Naive thymus-derived CD4-positive, alpha-beta T cell (primary cell): ENCODE results near the gene GPATCH2L. TPM values are rescaled to one million over a fixed set of nuclear protein-coding genes. Genes with fewer than 3 reads are reported as not detected.

Experiments
- ATAC-seq: fragments of 150-1000 bp; cut with Tn5 transposase; 2 replicates; pipeline ENCODE4 v1.10.0; 2021; ENCODE audit warnings: mild to moderate bottlenecking, moderate library complexity
- CTCF ChIA-PET: fragments of 350-600 bp; sonication (Branson Sonifier 250); formaldehyde crosslinking; loops from one replicate; lab custom pipeline; 2021; ENCODE audit warnings: antibody characterized with exemption; lab: Charles Lee
- POLR2A ChIA-PET: fragments of 350-600 bp; sonication (Branson Sonifier 250); formaldehyde crosslinking; loops from one replicate; lab custom pipeline; 2021; ENCODE audit warnings: antibody characterized with exemption, inconsistent platforms; lab: Charles Lee
- DNase-seq, 9 donors: peaks; one replicate each; pipeline versions ENCODE4 v3.0.0 to v3.0.0-alpha.2; 2020 to 2022; ENCODE audit warnings: mixed read lengths in 1 of 9
- H3K27ac ChIP-seq: one replicate; pipeline ENCODE4 v1.7.0; 2013; ENCODE audit warnings: mild to moderate bottlenecking, low read depth, low read length, moderate library complexity
- H3K27me3 ChIP-seq, 2 donors: one replicate each; pipeline ENCODE4 v1.7.0; 2013; ENCODE audit warnings: low read length in 2 of 2, mild to moderate bottlenecking in 2 of 2, moderate library complexity in 2 of 2; ENCODE audit not compliant: control insufficient read depth in 2 of 2, insufficient read depth in 2 of 2
- H3K36me3 ChIP-seq, 3 experiments: 1 replicate in 2 of 3; 2 replicates in 1 of 3; pipeline ENCODE4 v1.7.0; 2013; ENCODE audit warnings: low read length in 3 of 3, mild to moderate bottlenecking in 3 of 3, moderate library complexity in 1 of 3; ENCODE audit not compliant: insufficient read depth in 3 of 3, control insufficient read depth in 2 of 3
- H3K4me1 ChIP-seq, 2 donors: one replicate each; pipeline ENCODE4 v1.7.0; 2013; ENCODE audit warnings: low read length in 2 of 2, mild to moderate bottlenecking in 2 of 2, moderate library complexity in 1 of 2; ENCODE audit not compliant: control insufficient read depth in 2 of 2, insufficient read depth in 2 of 2
- H3K4me3 ChIP-seq: 2 replicates; pipeline ENCODE4 v1.7.0; 2013; ENCODE audit warnings: mild to moderate bottlenecking, low read length
- H3K9me3 ChIP-seq, 3 experiments: 1 replicate in 2 of 3; 2 replicates in 1 of 3; pipeline ENCODE4 v1.7.0; 2013; ENCODE audit warnings: low read length in 3 of 3; ENCODE audit not compliant: control insufficient read depth in 2 of 3
- H3K27ac Mint-ChIP-seq, 9 donors: one replicate each; pipeline ENCODE4 v1.8.0; 2020 to 2022; ENCODE audit warnings: mixed read lengths in 9 of 9, mild to moderate bottlenecking in 8 of 9, moderate library complexity in 5 of 9, inconsistent platforms in 2 of 9
- H3K27me3 Mint-ChIP-seq, 5 donors: one replicate each; pipeline ENCODE4 v1.8.0; 2021 to 2022; ENCODE audit warnings: mixed read lengths in 5 of 5, mild to moderate bottlenecking in 1 of 5
- H3K36me3 Mint-ChIP-seq, 5 donors: one replicate each; pipeline ENCODE4 v1.8.0; 2020 to 2022; ENCODE audit warnings: mixed read lengths in 5 of 5, mild to moderate bottlenecking in 3 of 5, inconsistent platforms in 1 of 5
- H3K4me1 Mint-ChIP-seq, 7 donors: one replicate each; pipeline ENCODE4 v1.8.0; 2020 to 2022; ENCODE audit warnings: mixed read lengths in 7 of 7, mild to moderate bottlenecking in 3 of 7, inconsistent platforms in 1 of 7
- H3K4me3 Mint-ChIP-seq, 10 donors: one replicate each; pipeline ENCODE4 v1.8.0; 2020 to 2022; ENCODE audit warnings: mild to moderate bottlenecking in 10 of 10, mixed read lengths in 10 of 10, moderate library complexity in 6 of 10, inconsistent platforms in 2 of 10
- H3K9me3 Mint-ChIP-seq, 11 donors: one replicate each; pipeline ENCODE4 v1.8.0; 2020 to 2022; ENCODE audit warnings: mixed read lengths in 11 of 11, mild to moderate bottlenecking in 4 of 11, inconsistent platforms in 1 of 11, moderate library complexity in 1 of 11
- intact Hi-C, 2 donors: fragments of 100-400 bp; cut with micrococcal nuclease; formaldehyde crosslinking; loops; one replicate each; pipeline ENCODE4 v1.15.1; 2023
- polyA plus RNA-seq, 2 donors: library from polyadenylated mRNA; unstranded; fragments of 300-500 nt; fragmentation: Illumina TruSeq; gene quantifications; one replicate each; pipeline ENCODE4 v1.2.3, GENCODE V29; 2021
- total RNA-seq, 6 experiments: library from RNA in 5 of 6; stranded (reverse) in 5 of 6; gene quantifications; 1 replicate in 5 of 6; 2 replicates in 1 of 6; pipeline ENCODE4 v1.2.3 and lab custom pipeline; 2021 to 2026

Gene GPATCH2L
- total and polyA plus RNA-seq, 7 experiments from 2014 or later = 8.7 to 83.1 (median 60.6) TPM

GRCh38 chr14:76113691-76114090 is 38.0 kb upstream of the GPATCH2L start:
- H3K4me3 Mint-ChIP-seq = no peak overlapping the region
- H3K36me3 Mint-ChIP-seq = peaks cover 0 to 2% (median 0%) of the 10 kb centered on the region in 5 donors
- Histone ChIP-seq H3K36me3 (no peaks in the 10 kb centered on the region), H3K9me3 (no peaks in the 10 kb centered on the region), H3K27ac (no peak overlapping the region), H3K4me1 (no peaks in the 10 kb centered on the region), H3K27me3 (no peaks in the 10 kb centered on the region), H3K4me3 (no peak overlapping the region)
- DNase-seq (no peak), ATAC-seq (no peak)
- intact Hi-C loops = no loop called here
- no peaks in the 10 kb centered on the region for H3K4me1 Mint-ChIP-seq
- H3K9me3 Mint-ChIP-seq = peaks cover 0 to 10% (median 2%) of the 10 kb centered on the region in 11 donors
- H3K27me3 Mint-ChIP-seq = peaks cover 0 to 31% (median 12%) of the 10 kb centered on the region in 5 donors
- CTCF ChIA-PET = no interaction called here
- H3K27ac Mint-ChIP-seq = no peak overlapping the region
- POLR2A ChIA-PET = no interaction called here

DNA sequence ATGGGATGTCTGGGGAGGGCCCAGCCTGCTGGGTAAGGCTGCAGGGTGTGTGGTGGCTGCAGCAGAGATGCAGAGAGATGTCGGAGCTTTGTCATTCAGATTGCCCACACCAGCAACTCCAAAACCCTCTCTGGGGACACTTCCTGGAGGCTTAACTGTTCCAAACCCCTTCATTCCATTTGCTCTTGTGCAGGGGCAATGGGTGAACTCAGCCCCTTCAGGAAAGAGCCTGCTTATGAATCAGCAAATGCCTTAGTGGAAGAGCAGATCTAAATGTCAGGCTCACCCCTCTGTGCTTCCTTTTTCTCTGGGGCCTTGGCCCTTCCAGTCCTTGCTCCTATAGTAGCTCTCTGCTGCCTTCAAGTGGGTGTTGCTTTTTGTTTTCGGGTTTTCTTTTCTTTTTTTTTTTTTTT is 36.7 kb upstream of the GPATCH2L start:
- ChIA-PET POLR2A (no interaction called here), CTCF (interaction anchor here (0.6 kb wide), 1 partner anchor 289 kb away, joined by 3 read pairs; no protein-coding TSS in a partner anchor)
- Histone ChIP-seq H3K27me3 (no peaks in the 10 kb centered on the region), H3K27ac (no peak overlapping the region), H3K9me3 (no peaks in the 10 kb centered on the region), H3K4me3 (no peak overlapping the region), H3K36me3 (no peaks in the 10 kb centered on the region), H3K4me1 (no peaks in the 10 kb centered on the region)
- Mint-ChIP-seq H3K36me3 (no peaks in the 10 kb centered on the region), H3K4me1 (no peaks in the 10 kb centered on the region), H3K9me3 (peaks cover 0 to 2% (median 0%) of the 10 kb centered on the region in 11 donors), H3K4me3 (no peak overlapping the region), H3K27me3 (peaks cover 0 to 31% (median 12%) of the 10 kb centered on the region in 5 donors), H3K27ac (no peak overlapping the region)
- intact Hi-C loops = no loop called here
- DNase-seq (no peak), ATAC-seq (no peak)

GRCh38 chr14:76117789-76118484 is 33.8 kb upstream of the GPATCH2L start:
- no peaks in the 10 kb centered on the region for H3K27me3 ChIP-seq
- intact Hi-C loops = no loop called here
- Mint-ChIP-seq H3K4me1 (no peaks in the 10 kb centered on the region), H3K36me3 (peaks cover 0 to 4% (median 0%) of the 10 kb centered on the region in 5 donors), H3K9me3 (no peaks in the 10 kb centered on the region), H3K27me3 (peaks cover 0 to 24% (median 12%) of the 10 kb centered on the region in 5 donors), H3K4me3 (no peak overlapping the region), H3K27ac (no peak overlapping the region)
- ATAC-seq (no peak), DNase-seq (no peak)
- CTCF ChIA-PET = no interaction called here
- no peaks in the 10 kb centered on the region for H3K36me3 ChIP-seq
- no peaks in the 10 kb centered on the region for H3K4me1 ChIP-seq
- H3K27ac ChIP-seq = no peak overlapping the region
- POLR2A ChIA-PET = no interaction called here
- no peak overlapping the region for H3K4me3 ChIP-seq
- H3K9me3 ChIP-seq = no peaks in the 10 kb centered on the region

DNA sequence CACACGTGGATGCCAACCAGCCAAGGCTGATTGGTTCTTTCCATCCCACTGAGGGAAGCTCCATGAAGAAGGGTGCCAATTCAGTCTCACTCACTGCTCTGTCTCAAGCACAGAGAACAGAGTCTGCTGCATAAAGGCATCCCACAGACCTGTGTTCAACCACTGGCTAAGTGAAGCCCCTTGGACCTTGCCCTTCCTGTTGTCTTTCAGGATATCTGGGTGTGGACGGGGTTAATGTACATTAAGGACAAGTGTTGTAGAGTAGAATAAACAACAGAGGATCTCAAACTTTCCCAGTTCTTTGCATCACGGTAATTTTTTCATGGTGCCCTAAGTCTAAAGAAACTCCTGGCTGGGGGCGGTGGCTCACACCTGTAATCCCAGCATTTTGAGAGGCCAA is 33.1 kb upstream of the GPATCH2L start:
- H3K27ac Mint-ChIP-seq = no peak overlapping the region
- no peak overlapping the region for H3K4me3 Mint-ChIP-seq
- H3K27me3 Mint-ChIP-seq = peaks cover 0 to 22% (median 12%) of the 10 kb centered on the region in 5 donors
- POLR2A ChIA-PET = no interaction called here
- Histone ChIP-seq H3K4me3 (no peak overlapping the region), H3K36me3 (no peaks in the 10 kb centered on the region), H3K4me1 (no peaks in the 10 kb centered on the region), H3K9me3 (no peaks in the 10 kb centered on the region), H3K27me3 (no peaks in the 10 kb centered on the region), H3K27ac (no peak overlapping the region)
- DNase-seq (no peak), ATAC-seq (no peak)
- H3K4me1 Mint-ChIP-seq = no peaks in the 10 kb centered on the region
- peaks cover 0 to 4% (median 0%) of the 10 kb centered on the region in 5 donors for H3K36me3 Mint-ChIP-seq
- no peaks in the 10 kb centered on the region for H3K9me3 Mint-ChIP-seq
- intact Hi-C loops = no loop called here
- CTCF ChIA-PET = no interaction called here

DNA sequence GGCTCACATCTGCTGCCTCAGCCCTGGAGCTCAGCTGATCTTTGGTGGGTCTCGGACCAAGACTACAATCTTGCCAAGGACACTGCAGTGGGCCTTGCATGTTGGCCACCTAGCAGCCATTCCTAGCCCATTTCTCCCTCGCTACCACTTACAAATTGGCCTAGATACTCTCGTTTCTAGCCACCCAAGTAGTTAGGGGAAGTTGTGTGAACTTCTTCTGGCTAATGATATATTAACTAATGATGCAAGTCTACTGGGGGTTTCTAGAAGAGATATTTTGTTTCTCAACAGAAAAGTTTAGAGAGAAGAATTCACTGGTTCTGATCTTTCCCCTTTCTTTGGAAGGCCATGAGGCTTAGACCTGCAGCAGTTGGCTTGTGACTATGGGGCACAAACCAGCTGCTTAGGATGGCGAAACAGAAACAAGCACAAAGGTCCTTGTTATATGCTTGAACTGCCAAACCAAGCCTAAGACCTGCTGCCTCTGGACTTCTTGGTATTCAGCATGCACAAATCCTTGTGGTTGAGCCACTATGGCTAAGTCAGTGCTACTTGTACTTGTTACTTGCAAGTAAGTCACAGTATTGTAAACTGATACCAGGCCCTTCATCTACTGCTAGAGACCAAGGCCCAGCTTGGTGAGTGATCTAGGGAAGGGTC is 30.5 kb upstream of the GPATCH2L start:
- DNase-seq = no peak
- H3K4me1 ChIP-seq = no peaks in the 10 kb centered on the region

GRCh38 chr14:76123426-76124225 is 28.1 kb upstream of the GPATCH2L start:
- no peak overlapping the region for H3K4me3 ChIP-seq
- POLR2A ChIA-PET = no interaction called here
- Mint-ChIP-seq H3K4me1 (peaks cover 0 to 4% (median 0%) of the 10 kb centered on the region in 7 donors), H3K36me3 (peaks cover 0 to 4% (median 0%) of the 10 kb centered on the region in 5 donors), H3K27ac (no peak overlapping the region), H3K27me3 (peaks cover 4 to 36% (median 24%) of the 10 kb centered on the region in 5 donors), H3K4me3 (no peak overlapping the region), H3K9me3 (peaks cover 0 to 9% (median 2%) of the 10 kb centered on the region in 11 donors)
- H3K27ac ChIP-seq = no peak overlapping the region
- no peaks in the 10 kb centered on the region for H3K36me3 ChIP-seq
- intact Hi-C loops = no loop called here
- no peak for ATAC-seq
- H3K4me1 ChIP-seq = no peaks in the 10 kb centered on the region
- DNase-seq = no peak
- no peaks in the 10 kb centered on the region for H3K27me3 ChIP-seq
- H3K9me3 ChIP-seq = no peaks in the 10 kb centered on the region
- CTCF ChIA-PET = no interaction called here

More for the DNA sequence above, 30.5 kb upstream of the GPATCH2L start:
- Mint-ChIP-seq H3K9me3 (peaks cover 0 to 5% (median 0%) of the 10 kb centered on the region in 11 donors), H3K27ac (no peak overlapping the region), H3K4me3 (no peak overlapping the region), H3K27me3 (peaks cover 0 to 18% (median 5%) of the 10 kb centered on the region in 5 donors), H3K36me3 (peaks cover 0 to 4% (median 0%) of the 10 kb centered on the region in 5 donors), H3K4me1 (peaks cover 0 to 4% (median 0%) of the 10 kb centered on the region in 7 donors)
- Histone ChIP-seq H3K36me3 (no peaks in the 10 kb centered on the region), H3K9me3 (no peaks in the 10 kb centered on the region), H3K4me3 (no peak overlapping the region), H3K27ac (no peak overlapping the region), H3K27me3 (no peaks in the 10 kb centered on the region)
- ChIA-PET CTCF (interaction anchor here (0.7 kb wide), 1 partner anchor 138 kb away, joined by 4 read pairs; no protein-coding TSS in a partner anchor), POLR2A (no interaction called here)
- intact Hi-C loops = no loop called here
- ATAC-seq = no peak
